Ammon's horn (tissue), 1 donor: ENCODE data around the gene MRPS18A.
"Not testable (repeated sequence)": the region's sequence is repeated elsewhere in the genome, so short reads cannot be mapped to it uniquely, and the experiment has no call there.

ENCODE experiments used
- DNase-seq: peaks from one replicate; pipeline ENCODE4 v3.0.0-alpha.2; 2016; ENCODE audit warnings: low spot score

Gene MRPS18A

GRCh38 chr6:43635387-43636307 is 51.9 kb downstream of the MRPS18A start, which contains the start of gene MAD2L1BP:
TSS of gene MAD2L1BP (plus strand) at chr6:43635840. CDS start at chr6:43635876, 36 bp downstream.
- peak; percentile 87 for DNase-seq

- DNase-seq = no peak
Observed at GRCh38 chr6:43634702-43635303, 52.8 kb downstream of the MRPS18A start.

- DNase-seq = not testable (repeated sequence)
Observed at GRCh38 chr6:43633002-43633401, 54.6 kb downstream of the MRPS18A start.

- no peak for DNase-seq
Observed at GRCh38 chr6:43630980-43631619, 56.5 kb downstream of the MRPS18A start.

GRCh38 chr6:43629505-43630300 is 57.9 kb downstream of the MRPS18A start:
- peak; percentile 94 for DNase-seq

- peak; percentile 100 for DNase-seq
Observed at GRCh38 chr6:43629104-43629504, 58.5 kb downstream of the MRPS18A start, which contains the start of gene GTPBP2. TSS of gene GTPBP2 (minus strand) at chr6:43629264. CDS start at chr6:43629162, 102 bp downstream.

- DNase-seq = no peak
Observed at GRCh38 chr6:43628393-43629103, 59.0 kb downstream of the MRPS18A start.

GRCh38 chr6:43627008-43627825 is 60.4 kb downstream of the MRPS18A start:
- peak; percentile 62 for DNase-seq

GRCh38 chr6:43625393-43625992 is 62.1 kb downstream of the MRPS18A start:
- no peak for DNase-seq

GRCh38 chr6:43624786-43625288 is 62.8 kb downstream of the MRPS18A start:
- DNase-seq = no peak

GRCh38 chr6:43623880-43624785 is 63.5 kb downstream of the MRPS18A start:
- no peak for DNase-seq

- no peak for DNase-seq
Observed at GRCh38 chr6:43622541-43622940, 65.0 kb downstream of the MRPS18A start.

- DNase-seq = no peak
Observed at GRCh38 chr6:43621836-43622180, 65.8 kb downstream of the MRPS18A start.
